Nephron progenitor cell (in vitro differentiated cells): Measurements from ENCODE around the gene RHBDL1.

Experiments
- DNase-seq: peaks from one replicate; pipeline ENCODE4 v3.0.0; 2021
- H3K27ac Mint-ChIP-seq: 2 replicates; pipeline ENCODE4 v1.8.0; 2021; ENCODE audit warnings: mild to moderate bottlenecking, moderate library complexity, mixed read lengths
- H3K27me3 Mint-ChIP-seq: 2 replicates; pipeline ENCODE4 v1.8.0; 2021; ENCODE audit warnings: mild to moderate bottlenecking, low read depth, mixed read lengths; ENCODE audit not compliant: poor library complexity
- H3K36me3 Mint-ChIP-seq: 2 replicates; pipeline ENCODE4 v1.8.0; 2021; ENCODE audit warnings: low read depth, mixed read lengths
- H3K4me1 Mint-ChIP-seq: 2 replicates; pipeline ENCODE4 v1.8.0; 2021; ENCODE audit warnings: mixed read lengths
- H3K4me3 Mint-ChIP-seq: 2 replicates; pipeline ENCODE4 v1.8.0; 2021; ENCODE audit warnings: mild to moderate bottlenecking, moderate library complexity, mixed read lengths
- H3K9me3 Mint-ChIP-seq: 2 replicates; pipeline ENCODE4 v1.8.0; 2021; ENCODE audit warnings: mild to moderate bottlenecking, moderate library complexity, mixed read lengths
- TF ChIP-seq, protein P1 (sequence below): fragments of 200-600 bp; sonication (generic); IDR thresholded peaks from 2 replicates; pipeline ENCODE4 v1.5.0; 2021; ENCODE audit warnings: antibody characterized with exemption

RHBDL1 gene

DNA sequence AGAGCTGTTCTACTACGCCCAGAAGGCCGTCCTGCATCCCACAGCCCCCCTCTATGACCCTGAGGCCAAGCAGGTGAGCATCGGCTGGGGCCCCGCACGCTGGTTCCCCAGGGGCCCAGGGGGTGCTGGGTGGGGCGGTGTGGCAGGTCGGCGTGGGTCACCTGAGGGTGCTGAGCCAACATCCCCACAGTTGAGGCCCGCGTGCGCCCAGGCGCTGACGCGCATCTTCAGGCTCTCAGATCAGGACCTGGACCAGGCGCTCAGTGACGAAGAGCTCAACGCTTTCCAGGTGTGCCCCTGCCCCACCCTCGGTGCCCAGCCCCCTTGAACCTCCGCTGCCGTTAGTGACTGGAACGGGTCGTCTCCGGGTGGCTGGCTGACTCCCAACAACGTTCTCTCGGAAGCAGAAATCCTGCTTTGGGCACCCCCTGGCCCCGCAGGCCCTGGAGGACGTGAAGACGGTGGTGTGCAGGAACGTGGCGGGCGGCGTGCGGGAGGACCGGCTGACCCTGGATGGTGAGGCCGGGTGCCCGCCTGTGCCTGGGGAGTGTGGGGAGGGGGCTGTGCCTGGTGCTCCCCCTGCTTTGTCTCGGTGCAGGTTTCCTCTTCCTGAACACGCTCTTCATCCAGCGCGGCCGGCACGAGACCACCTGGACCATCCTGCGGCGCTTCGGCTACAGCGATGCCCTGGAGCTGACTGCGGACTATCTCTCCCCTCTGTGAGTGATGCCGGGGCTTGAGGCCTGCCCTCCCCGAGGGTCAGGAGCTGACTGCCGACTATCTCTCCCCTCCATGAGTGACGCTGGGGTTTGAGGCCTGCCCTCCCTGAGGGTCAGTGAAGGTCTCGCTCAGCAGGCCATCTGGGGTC lies 4.8 kb upstream of the RHBDL1 start:
- TF ChIP-seq, protein P1, sequence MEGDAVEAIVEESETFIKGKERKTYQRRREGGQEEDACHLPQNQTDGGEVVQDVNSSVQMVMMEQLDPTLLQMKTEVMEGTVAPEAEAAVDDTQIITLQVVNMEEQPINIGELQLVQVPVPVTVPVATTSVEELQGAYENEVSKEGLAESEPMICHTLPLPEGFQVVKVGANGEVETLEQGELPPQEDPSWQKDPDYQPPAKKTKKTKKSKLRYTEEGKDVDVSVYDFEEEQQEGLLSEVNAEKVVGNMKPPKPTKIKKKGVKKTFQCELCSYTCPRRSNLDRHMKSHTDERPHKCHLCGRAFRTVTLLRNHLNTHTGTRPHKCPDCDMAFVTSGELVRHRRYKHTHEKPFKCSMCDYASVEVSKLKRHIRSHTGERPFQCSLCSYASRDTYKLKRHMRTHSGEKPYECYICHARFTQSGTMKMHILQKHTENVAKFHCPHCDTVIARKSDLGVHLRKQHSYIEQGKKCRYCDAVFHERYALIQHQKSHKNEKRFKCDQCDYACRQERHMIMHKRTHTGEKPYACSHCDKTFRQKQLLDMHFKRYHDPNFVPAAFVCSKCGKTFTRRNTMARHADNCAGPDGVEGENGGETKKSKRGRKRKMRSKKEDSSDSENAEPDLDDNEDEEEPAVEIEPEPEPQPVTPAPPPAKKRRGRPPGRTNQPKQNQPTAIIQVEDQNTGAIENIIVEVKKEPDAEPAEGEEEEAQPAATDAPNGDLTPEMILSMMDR, result no peak
- peaks cover 8% of the 10 kb centered on the region for H3K27me3 Mint-ChIP-seq
- no peaks in the 10 kb centered on the region for H3K36me3 Mint-ChIP-seq
- DNase-seq, result no peak
- H3K27ac Mint-ChIP-seq, result no peak overlapping the region
- no peaks in the 10 kb centered on the region for H3K9me3 Mint-ChIP-seq
- peaks cover 12% of the 10 kb centered on the region for H3K4me1 Mint-ChIP-seq
- H3K4me3 Mint-ChIP-seq, result peak overlapping the region; percentile 78

DNA sequence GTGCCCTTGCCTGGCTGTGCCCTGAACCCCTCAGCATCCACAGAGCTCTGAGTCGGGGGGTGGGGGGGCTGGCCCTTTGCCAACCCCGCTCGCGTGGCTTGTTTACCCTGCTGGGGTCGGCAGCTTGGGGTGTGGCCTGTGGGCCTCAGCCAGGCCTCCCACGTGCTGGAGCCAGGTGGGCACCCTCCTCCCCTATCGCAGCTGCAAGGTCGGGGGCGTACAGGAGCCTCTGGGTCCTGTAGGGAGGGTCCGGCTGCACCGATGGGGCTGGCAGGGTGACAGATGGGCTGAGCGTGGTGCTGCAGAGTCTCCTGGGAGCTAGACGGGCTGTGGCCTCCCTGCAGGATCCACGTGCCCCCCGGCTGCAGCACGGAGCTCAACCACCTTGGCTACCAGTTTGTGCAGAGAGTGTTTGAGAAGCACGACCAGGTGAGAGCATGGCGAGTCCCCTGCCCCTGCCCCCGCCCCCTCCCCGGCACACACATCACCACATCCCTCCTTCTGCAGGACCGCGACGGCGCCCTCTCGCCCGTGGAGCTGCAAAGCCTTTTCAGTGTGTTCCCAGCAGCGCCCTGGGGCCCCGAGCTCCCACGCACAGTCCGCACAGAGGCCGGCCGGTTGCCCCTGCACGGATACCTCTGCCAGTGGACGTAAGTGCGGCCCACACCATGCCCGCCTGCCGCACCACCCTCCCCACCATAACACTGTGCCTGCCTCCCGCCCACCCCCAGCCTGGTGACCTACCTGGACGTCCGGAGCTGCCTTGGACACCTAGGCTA lies 3.9 kb upstream of the RHBDL1 start:
- Mint-ChIP-seq H3K27ac (no peak overlapping the region), H3K4me3 (no peak overlapping the region), H3K9me3 (no peaks in the 10 kb centered on the region), H3K4me1 (peaks cover 12% of the 10 kb centered on the region), H3K27me3 (peaks cover 10% of the 10 kb centered on the region), H3K36me3 (no peaks in the 10 kb centered on the region)
- no peak for DNase-seq
- TF ChIP-seq, protein P1, result no peak

DNA sequence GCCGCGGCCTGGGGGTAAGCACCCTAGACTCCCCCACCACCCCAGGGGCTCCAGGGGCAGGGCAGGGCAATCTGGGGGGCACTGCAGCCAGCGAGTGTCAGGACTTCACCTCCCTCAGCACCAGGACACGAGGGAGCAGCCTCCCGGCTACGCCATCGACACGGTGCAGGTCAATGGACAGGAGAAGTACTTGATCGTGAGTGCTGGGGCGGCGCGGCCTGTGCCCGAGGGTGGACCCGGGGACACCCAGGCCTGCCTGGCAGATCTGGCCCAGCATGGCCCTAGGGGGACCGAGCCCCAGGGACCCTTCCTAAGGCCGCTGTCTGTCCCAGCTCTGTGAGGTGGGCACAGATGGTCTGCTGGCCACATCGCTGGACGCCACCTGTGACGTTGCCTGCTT lies 3.1 kb upstream of the RHBDL1 start:
- Mint-ChIP-seq H3K27ac (no peak overlapping the region), H3K36me3 (no peaks in the 10 kb centered on the region), H3K4me3 (no peak overlapping the region), H3K9me3 (no peaks in the 10 kb centered on the region), H3K4me1 (peaks cover 12% of the 10 kb centered on the region), H3K27me3 (peaks cover 15% of the 10 kb centered on the region)
- no peak for DNase-seq
- TF ChIP-seq, protein P1, result no peak

DNA sequence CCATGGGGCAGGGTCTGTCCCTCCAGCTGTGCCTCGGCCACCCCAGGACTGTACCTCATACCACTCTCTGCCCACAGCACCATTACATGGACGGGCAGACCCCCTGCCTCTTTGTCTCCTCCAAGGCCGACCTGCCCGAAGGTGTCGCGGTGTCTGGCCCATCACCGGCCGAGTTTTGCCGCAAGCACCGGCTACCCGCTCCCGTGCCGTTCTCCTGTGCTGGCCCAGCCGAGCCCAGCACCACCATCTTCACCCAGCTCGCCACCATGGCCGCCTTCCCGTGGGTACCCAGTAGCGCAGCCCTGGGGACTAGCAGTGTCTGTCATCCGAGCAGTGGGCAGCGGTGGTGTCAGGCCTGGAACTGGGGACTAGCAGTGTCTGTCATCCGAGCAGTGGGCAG lies 2.6 kb upstream of the RHBDL1 start:
- Mint-ChIP-seq H3K27me3 (peaks cover 15% of the 10 kb centered on the region), H3K9me3 (no peaks in the 10 kb centered on the region), H3K4me3 (no peak overlapping the region), H3K36me3 (no peaks in the 10 kb centered on the region), H3K4me1 (peaks cover 8% of the 10 kb centered on the region), H3K27ac (no peak overlapping the region)
- TF ChIP-seq, protein P1, result no peak
- no peak for DNase-seq

DNA sequence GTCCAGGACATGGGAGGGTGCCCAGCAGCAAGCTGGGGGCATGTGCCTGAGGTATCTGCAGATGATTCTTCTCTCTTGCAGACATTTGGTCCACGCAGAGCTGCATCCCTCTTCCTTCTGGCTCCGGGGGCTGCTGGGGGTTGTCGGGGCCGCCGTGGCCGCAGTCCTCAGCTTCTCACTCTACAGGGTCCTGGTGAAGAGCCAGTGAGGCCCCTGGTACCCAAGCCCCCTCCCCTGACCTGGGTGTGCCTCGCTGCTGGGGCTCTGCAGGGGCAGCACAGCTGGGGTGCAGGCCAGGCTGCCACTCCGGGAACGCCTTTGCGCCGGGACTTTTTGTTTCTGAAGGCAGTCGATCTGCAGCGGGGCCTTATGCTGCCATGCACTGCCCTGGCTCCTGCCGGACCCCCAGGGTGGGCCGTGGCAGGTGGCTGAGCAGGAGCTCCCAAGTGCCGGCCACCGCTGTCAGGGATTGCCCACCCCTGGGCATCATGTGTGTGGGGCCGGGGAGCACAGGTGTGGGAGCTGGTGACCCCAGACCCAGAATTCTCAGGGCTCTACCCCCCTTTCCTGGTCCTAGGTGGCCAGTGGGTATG lies 2.0 kb upstream of the RHBDL1 start:
- no peaks in the 10 kb centered on the region for H3K9me3 Mint-ChIP-seq
- H3K27ac Mint-ChIP-seq, result no peak overlapping the region
- DNase-seq, result no peak
- H3K27me3 Mint-ChIP-seq, result peaks cover 15% of the 10 kb centered on the region
- peaks cover 7% of the 10 kb centered on the region for H3K4me1 Mint-ChIP-seq
- H3K4me3 Mint-ChIP-seq, result no peak overlapping the region
- no peaks in the 10 kb centered on the region for H3K36me3 Mint-ChIP-seq
- TF ChIP-seq, protein P1, result no peak
